Frontal cortex (tissue), 1 donor: ENCODE results near the gene MYOM1. TPM values are rescaled to one million over a fixed set of nuclear protein-coding genes. Genes with fewer than 3 reads are reported as not detected.

ENCODE experiments used
- small RNA-seq: library from RNA; depleted of rRNA; stranded (forward); fragments of <200 nt; gene quantifications from one replicate; pipeline ENCODE3, GENCODE V24; 2014
- total RNA-seq: library from RNA; depleted of rRNA; stranded (reverse); fragments of >200 nt; gene quantifications from one replicate; pipeline ENCODE4 v1.2.3, GENCODE V29; 2014

Gene MYOM1
- total RNA-seq, 1 donor from 2014 or later = 0.82 TPM

Small RNA genes lying within 50 kb of the gene (small RNA-seq; reads per million reads assigned to genes)
- not detected for gene RF00156
- not detected for gene RNU7-25P

Other genes with a start within 250 kb of the MYOM1 start
- 28.5 TPM for gene LPIN2, start 206.8 kb downstream of the MYOM1 start, total RNA-seq
- 59.1 TPM for gene MYL12A, start 27.8 kb upstream of the MYOM1 start, total RNA-seq
- 186 TPM for gene MYL12B, start 42.2 kb upstream of the MYOM1 start, total RNA-seq
- 15.5 TPM for gene TGIF1, start 230.2 kb upstream of the MYOM1 start, total RNA-seq